Dendritic cell treated with granulocyte-macrophage colony-stimulating factor and Interleukin-4, amounts not matched to agents 40 ng/mL and 50 ng/mL, for 4 days (primary cell): ENCODE data around the gene LYPLA2.
A peak's percentile ranks its signal among the peaks of the same experiment; 100 is the strongest.
"Not testable (repeated sequence)": the region's sequence is repeated elsewhere in the genome, so short reads cannot be mapped to it uniquely, and the experiment has no call there.

Source experiments
- H3K27ac Mint-ChIP-seq: one replicate; pipeline ENCODE4 v1.8.0; 2022; ENCODE audit warnings: mild to moderate bottlenecking, mixed read lengths
- H3K27me3 Mint-ChIP-seq: one replicate; pipeline ENCODE4 v1.8.0; 2022; ENCODE audit warnings: mild to moderate bottlenecking, mixed read lengths
- H3K36me3 Mint-ChIP-seq: one replicate; pipeline ENCODE4 v1.8.0; 2022; ENCODE audit warnings: low read depth, mixed read lengths
- H3K4me1 Mint-ChIP-seq: one replicate; pipeline ENCODE4 v1.8.0; 2022; ENCODE audit warnings: low read depth, mixed read lengths
- H3K4me3 Mint-ChIP-seq: one replicate; pipeline ENCODE4 v1.8.0; 2022; ENCODE audit warnings: mild to moderate bottlenecking, moderate library complexity, mixed read lengths
- H3K9me3 Mint-ChIP-seq: one replicate; pipeline ENCODE4 v1.8.0; 2022; ENCODE audit warnings: mixed read lengths
- intact Hi-C: fragments of 100-400 bp; cut with micrococcal nuclease; formaldehyde crosslinking; loops from one replicate; pipeline ENCODE4 v1.15.0; 2022

Gene LYPLA2

DNA sequence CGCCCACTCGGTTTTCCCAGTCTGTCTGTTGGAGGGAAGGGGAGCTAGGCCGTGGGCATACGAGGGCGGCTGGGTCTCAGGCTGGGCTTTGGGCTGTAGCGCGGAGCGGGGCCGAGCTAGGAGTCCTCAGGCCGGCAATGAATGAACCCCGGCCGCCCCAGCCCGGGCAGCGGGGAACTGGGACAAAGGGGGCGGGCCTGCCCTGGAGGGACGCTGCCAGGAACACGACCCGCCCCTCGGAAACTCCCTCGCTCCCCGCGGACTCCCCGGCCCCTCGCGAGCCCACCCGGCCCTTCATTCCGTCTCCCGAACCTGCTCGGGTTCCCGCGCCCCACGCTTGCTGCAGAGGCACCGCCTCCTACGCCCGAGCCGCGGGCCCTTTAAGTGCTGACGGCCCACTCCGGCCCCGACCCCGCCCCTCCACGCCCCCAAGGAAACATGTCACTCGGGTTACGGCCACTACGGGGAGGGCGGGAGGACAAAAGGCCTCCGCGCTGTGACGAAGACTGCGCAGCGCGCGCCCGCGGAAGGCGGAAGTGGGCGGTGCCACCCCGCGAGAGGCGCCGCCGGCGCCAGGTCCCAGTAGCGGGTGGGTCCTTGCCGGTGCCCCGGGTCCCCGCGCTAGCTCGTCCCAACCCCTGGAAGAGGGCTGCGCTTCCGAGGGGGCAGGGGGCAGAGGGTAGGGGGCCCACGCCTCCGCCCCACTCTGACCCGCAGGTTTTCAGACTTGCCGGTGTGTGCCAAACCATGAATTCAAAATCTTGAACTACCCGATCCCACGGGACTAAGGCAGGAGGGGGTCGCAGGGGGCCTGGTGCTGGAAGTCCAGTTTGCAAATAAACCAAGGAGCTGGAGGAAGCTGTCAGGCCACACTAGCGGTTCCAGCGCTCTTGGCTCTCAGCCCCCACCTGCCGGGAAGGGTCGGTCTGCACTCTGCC lies 9.7 kb downstream of the LYPLA2 start, which contains the start of gene GALE:
Gene GALE (minus strand): TSS at position 355 of the 938 bp plus-strand sequence. CDS start 1,747 bp downstream, outside the sequence.
- Mint-ChIP-seq H3K9me3 (no peaks in the 10 kb centered on the region), H3K4me1 (peaks cover 63% of the 10 kb centered on the region), H3K27ac (peak within 1 kb of the TSS; percentile 92), H3K27me3 (no peaks in the 10 kb centered on the region), H3K4me3 (peak within 1 kb of the TSS; percentile 87), H3K36me3 (peaks cover 86% of the 10 kb centered on the region)
- intact Hi-C loops: loop anchor here (1.0 to 10.0 kb wide), 2 partner anchors 9 to 164 kb away; partner anchors contain the start of gene LYPLA2

DNA sequence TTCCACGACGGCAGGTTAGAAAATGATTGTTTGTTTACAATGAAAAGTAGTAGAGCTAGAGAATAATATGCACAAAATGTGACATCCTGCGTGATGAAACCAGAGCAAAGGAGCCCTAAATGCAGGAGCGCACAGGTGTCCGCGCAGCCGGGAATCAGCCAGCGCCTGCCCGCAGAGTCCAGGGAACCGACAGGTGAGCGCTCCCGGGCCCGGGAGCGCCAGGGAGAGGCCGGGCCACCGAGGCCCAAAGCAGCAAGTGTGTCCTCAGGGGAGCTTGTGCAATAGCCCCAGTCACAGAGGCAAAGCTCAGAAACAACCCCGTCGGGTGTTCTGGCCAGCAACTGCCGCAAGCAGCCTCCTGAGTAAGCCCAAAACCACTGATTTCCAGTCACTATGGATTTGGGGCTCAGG lies 10.4 kb downstream of the LYPLA2 start:
- intact Hi-C loops: loop anchor here (10.0 kb wide), 1 partner anchor 163 kb away; no protein-coding TSS in a partner anchor
- H3K4me3 Mint-ChIP-seq: peak overlapping the region; percentile 87

DNA sequence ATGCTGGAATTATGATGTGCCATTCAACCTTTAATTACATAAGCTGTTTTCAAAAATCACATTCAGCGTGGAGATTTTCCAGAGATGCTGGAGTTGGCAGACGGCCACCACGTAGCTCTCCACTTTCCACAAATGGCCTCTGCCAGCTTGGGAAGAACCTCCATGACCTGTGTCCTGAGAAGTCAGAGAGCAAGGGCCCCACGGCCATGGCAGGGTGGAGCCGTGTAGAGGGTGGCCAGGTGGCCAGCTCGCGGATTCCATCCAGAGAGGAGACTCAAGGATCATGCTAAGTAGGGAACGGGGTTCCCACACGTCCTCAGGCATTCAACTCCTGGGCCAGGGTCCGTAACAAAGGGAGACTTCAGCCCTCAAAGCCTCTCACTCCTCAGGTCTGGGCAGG lies 10.9 kb downstream of the LYPLA2 start:
- no peaks in the 10 kb centered on the region for H3K27me3 Mint-ChIP-seq
- H3K36me3 Mint-ChIP-seq: peaks cover 86% of the 10 kb centered on the region
- no peaks in the 10 kb centered on the region for H3K9me3 Mint-ChIP-seq
- peak overlapping the region; percentile 92 for H3K27ac Mint-ChIP-seq
- intact Hi-C loops: loop anchor here (10.0 kb wide), 1 partner anchor 163 kb away; no protein-coding TSS in a partner anchor
- H3K4me1 Mint-ChIP-seq: peaks cover 65% of the 10 kb centered on the region
- peak overlapping the region; percentile 30 for H3K4me3 Mint-ChIP-seq

More for the DNA sequence above, 10.4 kb downstream of the LYPLA2 start:
- H3K27ac Mint-ChIP-seq: peak overlapping the region; percentile 92
- H3K4me1 Mint-ChIP-seq: peaks cover 65% of the 10 kb centered on the region
- H3K9me3 Mint-ChIP-seq: no peaks in the 10 kb centered on the region
- H3K27me3 Mint-ChIP-seq: no peaks in the 10 kb centered on the region
- H3K36me3 Mint-ChIP-seq: peaks cover 86% of the 10 kb centered on the region

DNA sequence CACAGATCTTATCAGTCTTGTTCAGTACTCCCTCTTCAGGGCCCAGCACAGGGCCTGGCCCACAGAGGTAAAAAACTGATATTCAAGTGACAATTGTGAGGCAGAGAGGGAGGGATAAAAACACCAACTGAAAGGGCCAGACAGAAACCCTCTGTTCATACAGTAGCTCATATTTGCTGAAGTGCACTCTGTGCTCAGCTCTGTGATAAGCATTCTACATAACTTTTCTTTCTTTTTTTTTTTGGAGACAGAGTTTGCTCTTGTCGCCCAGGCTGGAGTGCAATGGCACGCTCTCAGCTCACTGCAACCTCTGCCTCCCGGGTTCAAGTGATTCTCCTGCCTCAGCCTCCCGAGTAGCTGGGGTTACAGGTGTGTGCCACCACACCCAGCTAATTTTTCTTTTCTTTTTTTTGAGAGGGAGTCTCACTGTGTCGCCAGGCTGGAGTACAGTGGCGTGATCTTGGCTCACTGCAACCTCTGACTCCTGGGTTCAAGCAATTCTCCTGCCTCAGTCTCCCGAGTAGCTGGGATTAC lies 11.9 kb downstream of the LYPLA2 start:
- H3K4me3 Mint-ChIP-seq, H3K9me3 Mint-ChIP-seq, H3K27me3 Mint-ChIP-seq: not testable (repeated sequence)
- intact Hi-C loops: loop anchor here (10.0 kb wide), 1 partner anchor 162 kb away; no protein-coding TSS in a partner anchor
- peaks cover 81% of the 10 kb centered on the region for H3K36me3 Mint-ChIP-seq
- peak overlapping the region; percentile 92 for H3K27ac Mint-ChIP-seq
- peaks cover 74% of the 10 kb centered on the region for H3K4me1 Mint-ChIP-seq

DNA sequence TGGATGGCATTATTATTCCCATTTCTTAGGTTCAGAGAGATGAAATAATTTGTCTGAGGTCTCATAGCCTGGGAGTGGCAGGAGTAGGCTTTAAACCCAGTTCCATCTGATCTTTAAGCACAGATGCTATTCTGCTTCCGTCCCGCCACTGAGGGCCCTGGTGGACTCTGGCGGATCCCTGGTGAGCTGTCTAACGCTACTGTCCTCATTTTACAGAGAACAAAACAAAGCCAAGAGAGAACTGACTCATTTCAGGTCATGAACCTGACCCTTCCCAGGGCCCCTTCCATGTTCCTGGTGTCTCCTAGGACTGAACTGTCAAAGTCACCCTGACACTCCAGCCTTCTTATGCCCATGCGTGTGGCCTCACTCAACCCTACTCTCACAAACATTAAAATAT lies 12.7 kb downstream of the LYPLA2 start:
- peak overlapping the region; percentile 87 for H3K27ac Mint-ChIP-seq
- no peaks in the 10 kb centered on the region for H3K27me3 Mint-ChIP-seq
- no peak overlapping the region for H3K4me3 Mint-ChIP-seq
- no peaks in the 10 kb centered on the region for H3K9me3 Mint-ChIP-seq
- H3K4me1 Mint-ChIP-seq: peaks cover 77% of the 10 kb centered on the region
- intact Hi-C loops: loop anchor here (10.0 kb wide), 1 partner anchor 161 kb away; no protein-coding TSS in a partner anchor
- peaks cover 79% of the 10 kb centered on the region for H3K36me3 Mint-ChIP-seq

DNA sequence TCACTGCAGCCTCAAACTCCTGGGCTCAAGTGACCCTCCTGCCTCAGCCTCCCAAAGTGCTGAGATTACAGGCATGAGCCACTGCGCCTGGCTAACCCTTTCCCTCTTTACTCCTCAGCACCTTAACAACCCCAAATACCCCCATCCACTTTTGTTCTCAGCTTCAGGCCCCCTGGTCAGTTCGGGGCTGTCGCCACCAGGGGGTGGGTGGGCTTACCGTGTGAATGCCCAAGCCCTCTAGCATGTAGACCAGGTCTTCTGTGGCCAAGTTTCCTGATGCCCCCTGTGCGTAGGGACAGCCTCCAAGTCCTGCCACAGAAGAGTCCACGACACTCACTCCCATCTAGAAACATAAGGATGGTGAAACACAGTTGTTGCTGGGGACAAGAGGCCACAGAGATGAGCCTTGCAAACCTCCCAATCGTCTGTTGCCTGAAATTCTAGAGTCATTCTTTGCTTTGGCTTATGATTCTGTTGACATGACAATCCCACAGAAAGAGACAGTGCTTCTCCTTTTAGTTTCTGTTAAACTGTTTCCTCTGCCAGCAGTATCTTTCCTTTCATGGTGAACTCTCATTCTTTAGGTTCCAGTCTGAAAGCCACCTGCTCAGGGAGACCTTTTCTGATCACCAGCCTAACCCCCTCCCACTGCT lies 13.4 kb downstream of the LYPLA2 start:
- Mint-ChIP-seq H3K27me3 (no peaks in the 10 kb centered on the region), H3K4me3 (no peak overlapping the region), H3K4me1 (peaks cover 70% of the 10 kb centered on the region), H3K9me3 (no peaks in the 10 kb centered on the region), H3K36me3 (peaks cover 75% of the 10 kb centered on the region), H3K27ac (peak overlapping the region; percentile 87)
- intact Hi-C loops: loop anchor here (10.0 kb wide), 1 partner anchor 160 kb away; no protein-coding TSS in a partner anchor

DNA sequence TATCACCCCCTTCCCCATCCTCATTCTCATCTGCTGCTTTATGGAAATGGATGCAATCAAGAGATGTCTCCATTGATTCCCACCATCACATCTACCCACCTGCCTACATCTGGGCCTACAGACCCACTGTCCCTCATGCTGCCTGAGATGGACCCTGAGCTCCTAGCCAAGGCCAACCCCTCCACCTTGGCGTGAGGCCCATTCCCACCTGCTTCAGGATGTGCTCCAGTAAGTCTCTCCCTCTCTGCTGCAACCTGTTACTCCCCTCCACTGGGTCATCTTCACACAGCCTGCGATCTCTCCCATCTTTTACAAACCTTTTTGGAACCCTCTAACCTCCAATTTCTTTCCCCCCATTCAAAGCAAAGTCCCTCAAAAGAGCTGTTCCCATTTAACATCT lies 14.1 kb downstream of the LYPLA2 start:
- intact Hi-C loops: loop anchor here (5.0 to 10.0 kb wide), 2 partner anchors 33 to 160 kb away; no protein-coding TSS in a partner anchor

DNA sequence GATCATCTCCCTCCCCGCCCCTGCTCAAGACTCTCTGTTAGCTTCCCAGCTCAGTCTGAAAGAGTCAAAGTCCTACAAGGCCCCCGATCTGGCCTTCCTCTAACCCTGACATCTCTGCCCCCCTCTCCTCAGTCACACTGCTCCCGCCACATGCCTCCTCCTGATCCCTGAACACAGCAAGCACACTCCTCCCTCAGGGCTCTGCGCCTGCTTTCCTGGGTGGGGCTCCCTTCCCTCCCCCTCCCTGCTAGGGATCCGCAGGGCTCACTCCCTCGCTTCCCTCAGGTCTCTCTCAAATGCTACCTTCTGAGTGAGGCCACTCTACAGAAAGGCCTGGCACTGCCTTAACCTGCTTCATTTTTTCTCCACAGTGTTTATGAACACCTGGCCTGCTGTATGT lies 15.3 kb downstream of the LYPLA2 start:
- peaks cover 78% of the 10 kb centered on the region for H3K4me1 Mint-ChIP-seq
- peak overlapping the region; percentile 87 for H3K27ac Mint-ChIP-seq
- H3K27me3 Mint-ChIP-seq: no peaks in the 10 kb centered on the region
- peaks cover 68% of the 10 kb centered on the region for H3K36me3 Mint-ChIP-seq
- H3K9me3 Mint-ChIP-seq: no peaks in the 10 kb centered on the region
- intact Hi-C loops: loop anchor here (5.0 to 10.0 kb wide), 2 partner anchors 34 to 159 kb away; no protein-coding TSS in a partner anchor
- H3K4me3 Mint-ChIP-seq: no peak overlapping the region

More for the DNA sequence above, 14.1 kb downstream of the LYPLA2 start:
- Mint-ChIP-seq H3K4me3 (no peak overlapping the region), H3K4me1 (peaks cover 70% of the 10 kb centered on the region), H3K27ac (peak overlapping the region; percentile 87), H3K9me3 (no peaks in the 10 kb centered on the region), H3K36me3 (peaks cover 75% of the 10 kb centered on the region), H3K27me3 (no peaks in the 10 kb centered on the region)

DNA sequence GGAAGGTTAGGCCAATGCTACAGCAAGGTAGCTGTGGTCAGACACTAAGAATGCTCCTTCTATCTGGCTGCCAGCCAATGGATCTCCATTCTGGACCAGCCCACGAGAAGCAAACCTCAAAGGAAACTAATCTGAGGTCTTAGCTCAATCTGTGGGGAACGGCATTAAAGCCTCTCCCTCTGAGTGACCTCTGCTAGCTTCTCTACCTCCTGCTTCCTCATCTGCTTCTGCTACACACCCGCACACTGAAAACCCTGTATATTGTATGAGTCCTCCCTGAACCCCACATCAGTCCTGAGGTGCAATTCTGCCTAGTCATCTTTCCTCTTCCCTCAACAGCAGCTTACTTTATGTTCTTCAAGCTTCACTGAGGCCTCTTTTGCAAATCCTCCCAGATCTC lies 16.5 kb downstream of the LYPLA2 start:
- intact Hi-C loops: loop anchor here (5.0 to 10.0 kb wide), 2 partner anchors 35 to 157 kb away; no protein-coding TSS in a partner anchor
- no peaks in the 10 kb centered on the region for H3K27me3 Mint-ChIP-seq
- H3K4me3 Mint-ChIP-seq: no peak overlapping the region
- H3K4me1 Mint-ChIP-seq: peaks cover 79% of the 10 kb centered on the region
- H3K9me3 Mint-ChIP-seq: no peaks in the 10 kb centered on the region
- H3K36me3 Mint-ChIP-seq: peaks cover 70% of the 10 kb centered on the region
- peak overlapping the region; percentile 87 for H3K27ac Mint-ChIP-seq

DNA sequence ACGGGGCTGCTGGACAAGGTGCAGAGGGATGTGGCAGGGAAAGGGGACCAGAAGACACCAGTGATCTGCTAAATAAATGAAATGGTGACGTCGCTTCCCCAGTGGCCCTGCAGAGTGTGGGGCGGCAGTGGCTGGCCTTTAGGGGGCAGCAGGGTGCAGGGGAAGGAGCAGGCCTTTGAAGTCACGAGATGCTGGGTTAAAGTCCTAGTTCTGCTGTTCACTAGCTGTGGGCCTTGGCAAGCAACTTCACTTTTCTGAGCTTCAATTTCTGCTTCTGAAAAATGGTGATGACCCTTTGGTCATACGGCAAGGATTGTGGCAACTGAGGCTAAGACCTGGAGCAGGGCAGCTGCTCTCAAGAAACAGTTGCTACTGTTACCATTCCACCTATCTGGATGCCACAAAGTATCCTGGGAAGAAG lies 18.8 kb downstream of the LYPLA2 start:
- intact Hi-C loops: loop anchor here (1.0 to 10.0 kb wide), 6 partner anchors 15 to 155 kb away; partner anchors contain the start of genes FUCA1 and HMGCL
- Mint-ChIP-seq H3K27ac (peak overlapping the region; percentile 55), H3K4me1 (peaks cover 70% of the 10 kb centered on the region), H3K9me3 (no peaks in the 10 kb centered on the region), H3K27me3 (no peaks in the 10 kb centered on the region), H3K4me3 (no peak overlapping the region), H3K36me3 (peaks cover 69% of the 10 kb centered on the region)

DNA sequence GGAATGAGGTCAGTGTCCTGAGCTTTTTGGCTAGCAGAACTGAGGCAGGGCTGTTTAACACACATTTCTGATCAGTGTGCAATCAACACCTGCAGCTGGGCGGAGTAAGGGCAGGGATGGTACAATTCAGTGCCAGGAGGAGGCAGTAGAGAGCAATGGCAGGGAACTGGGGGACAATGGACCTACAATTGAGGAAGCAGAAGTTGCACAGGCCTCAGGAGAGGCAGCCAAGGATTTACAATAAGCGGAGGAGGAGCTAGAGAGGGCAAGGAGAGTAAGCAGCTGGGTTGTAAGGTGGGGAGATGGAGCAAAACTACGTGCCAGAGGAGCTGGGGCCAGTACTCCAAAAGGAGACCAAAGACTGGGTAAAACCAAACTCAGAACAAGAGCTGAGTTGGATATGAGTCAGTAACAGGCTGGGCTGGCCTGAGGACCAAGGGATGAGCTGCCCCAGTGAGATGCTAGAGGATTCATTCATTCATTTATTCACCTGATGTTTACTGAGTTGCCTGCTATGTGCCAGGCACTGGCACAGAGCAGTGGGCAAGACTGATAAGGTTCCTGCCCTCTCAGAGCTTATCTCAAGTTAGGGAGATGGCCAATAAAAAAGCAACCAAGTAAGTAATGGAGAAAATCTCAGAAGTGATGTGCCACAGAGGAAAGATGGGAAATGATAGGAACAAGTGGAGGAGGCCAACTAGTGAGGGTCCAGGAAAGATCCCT lies 20.0 kb downstream of the LYPLA2 start:
- Mint-ChIP-seq H3K4me3 (no peak overlapping the region), H3K27me3 (no peaks in the 10 kb centered on the region), H3K4me1 (peaks cover 58% of the 10 kb centered on the region), H3K36me3 (peaks cover 69% of the 10 kb centered on the region), H3K27ac (peak overlapping the region; percentile 55), H3K9me3 (no peaks in the 10 kb centered on the region)
- intact Hi-C loops: loop anchor here (1.0 to 2.0 kb wide), 4 partner anchors 14 to 105 kb away; partner anchors contain the start of genes FUCA1 and HMGCL

DNA sequence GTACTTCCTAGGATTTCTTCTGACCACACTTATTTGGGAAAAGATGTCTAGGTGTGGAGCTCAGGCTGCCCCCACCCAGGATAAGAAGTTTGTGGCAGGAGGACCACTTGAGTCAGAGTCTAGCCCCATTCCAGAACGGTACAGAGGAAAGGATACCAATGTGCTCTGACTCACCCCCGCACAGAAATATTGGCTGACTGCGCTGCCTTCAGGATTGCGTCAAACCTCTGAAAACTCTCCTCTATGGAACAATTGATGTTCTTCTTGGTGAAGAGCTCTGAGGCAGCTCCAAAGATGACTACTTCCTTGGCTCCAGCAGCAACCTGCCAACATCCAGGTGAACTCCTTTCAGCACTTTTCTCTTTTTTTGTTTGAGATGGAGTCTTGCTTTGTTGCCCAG lies 23.1 kb downstream of the LYPLA2 start:
- Mint-ChIP-seq H3K9me3 (no peaks in the 10 kb centered on the region), H3K36me3 (peaks cover 78% of the 10 kb centered on the region), H3K4me1 (peaks cover 34% of the 10 kb centered on the region), H3K4me3 (no peak overlapping the region), H3K27ac (no peak overlapping the region), H3K27me3 (no peaks in the 10 kb centered on the region)
- intact Hi-C loops: no loop called here

DNA sequence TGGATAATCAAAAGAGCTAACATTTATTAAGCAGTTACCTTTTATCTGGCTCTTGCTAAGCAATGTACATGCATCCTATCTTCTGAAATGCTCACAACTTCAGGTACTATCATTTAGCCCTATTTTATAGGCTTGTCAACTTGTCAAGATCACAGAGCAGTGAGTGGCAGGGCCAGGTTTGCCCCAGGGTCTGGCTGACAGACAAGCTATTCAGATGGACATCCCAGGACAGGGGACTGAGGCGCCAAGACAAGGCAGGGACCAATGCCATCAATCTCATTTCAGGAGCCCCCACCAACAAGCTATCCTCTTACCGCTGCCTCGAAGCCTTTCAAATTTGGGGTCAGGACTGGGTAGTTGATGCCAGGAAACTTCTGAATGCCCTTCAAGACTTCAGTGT lies 25.4 kb downstream of the LYPLA2 start:
- Mint-ChIP-seq H3K36me3 (peaks cover 82% of the 10 kb centered on the region), H3K4me1 (peaks cover 24% of the 10 kb centered on the region), H3K4me3 (no peak overlapping the region), H3K9me3 (no peaks in the 10 kb centered on the region), H3K27ac (no peak overlapping the region), H3K27me3 (no peaks in the 10 kb centered on the region)
- intact Hi-C loops: no loop called here
